HG03558 (cell line): Measurements from ENCODE around the gene HBA1.
"Not testable (repeated sequence)": the region's sequence is repeated elsewhere in the genome, so short reads cannot be mapped to it uniquely, and the experiment has no call there.

ENCODE experiments used
- ATAC-seq: cut with Tn5 transposase; IDR thresholded peaks from one replicate; pipeline ENCODE4 v1.9.1; 2021; ENCODE audit warnings: moderate number of reproducible peaks; ENCODE audit not compliant: unreplicated experiment; ENCODE audit errors: extremely low read depth

Gene HBA1

DNA sequence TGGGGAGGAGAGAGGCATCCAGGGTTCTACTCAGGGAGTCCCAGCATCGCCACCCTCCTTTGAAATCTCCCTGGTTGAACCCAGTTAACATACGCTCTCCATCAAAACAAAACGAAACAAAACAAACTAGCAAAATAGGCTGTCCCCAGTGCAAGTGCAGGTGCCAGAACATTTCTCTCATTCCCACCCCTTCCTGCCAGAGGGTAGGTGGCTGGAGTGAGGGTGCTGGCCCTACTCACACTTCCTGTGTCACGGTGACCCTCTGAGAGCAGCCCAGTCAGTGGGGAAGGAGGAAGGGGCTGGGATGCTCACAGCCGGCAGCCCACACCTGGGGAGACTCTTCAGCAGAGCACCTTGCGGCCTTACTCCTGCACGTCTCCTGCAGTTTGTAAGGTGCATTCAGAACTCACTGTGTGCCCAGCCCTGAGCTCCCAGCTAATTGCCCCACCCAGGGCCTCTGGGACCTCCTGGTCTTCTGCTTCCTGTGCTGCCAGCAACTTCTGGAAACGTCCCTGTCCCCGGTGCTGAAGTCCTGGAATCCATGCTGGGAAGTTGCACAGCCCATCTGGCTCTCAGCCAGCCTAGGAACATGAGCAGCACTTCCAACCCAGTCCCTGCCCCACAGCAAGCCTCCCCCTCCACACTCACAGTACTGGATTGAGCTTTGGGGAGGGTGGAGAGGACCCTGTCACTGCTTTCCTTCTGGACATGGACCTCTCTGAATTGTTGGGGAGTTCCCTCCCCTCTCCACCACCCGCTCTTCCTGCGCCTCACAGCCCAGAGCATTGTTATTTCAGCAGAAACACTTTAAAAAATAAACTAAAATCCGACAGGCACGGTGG is 2.3 kb upstream of the HBA1 start:
- not testable (repeated sequence) for ATAC-seq

DNA sequence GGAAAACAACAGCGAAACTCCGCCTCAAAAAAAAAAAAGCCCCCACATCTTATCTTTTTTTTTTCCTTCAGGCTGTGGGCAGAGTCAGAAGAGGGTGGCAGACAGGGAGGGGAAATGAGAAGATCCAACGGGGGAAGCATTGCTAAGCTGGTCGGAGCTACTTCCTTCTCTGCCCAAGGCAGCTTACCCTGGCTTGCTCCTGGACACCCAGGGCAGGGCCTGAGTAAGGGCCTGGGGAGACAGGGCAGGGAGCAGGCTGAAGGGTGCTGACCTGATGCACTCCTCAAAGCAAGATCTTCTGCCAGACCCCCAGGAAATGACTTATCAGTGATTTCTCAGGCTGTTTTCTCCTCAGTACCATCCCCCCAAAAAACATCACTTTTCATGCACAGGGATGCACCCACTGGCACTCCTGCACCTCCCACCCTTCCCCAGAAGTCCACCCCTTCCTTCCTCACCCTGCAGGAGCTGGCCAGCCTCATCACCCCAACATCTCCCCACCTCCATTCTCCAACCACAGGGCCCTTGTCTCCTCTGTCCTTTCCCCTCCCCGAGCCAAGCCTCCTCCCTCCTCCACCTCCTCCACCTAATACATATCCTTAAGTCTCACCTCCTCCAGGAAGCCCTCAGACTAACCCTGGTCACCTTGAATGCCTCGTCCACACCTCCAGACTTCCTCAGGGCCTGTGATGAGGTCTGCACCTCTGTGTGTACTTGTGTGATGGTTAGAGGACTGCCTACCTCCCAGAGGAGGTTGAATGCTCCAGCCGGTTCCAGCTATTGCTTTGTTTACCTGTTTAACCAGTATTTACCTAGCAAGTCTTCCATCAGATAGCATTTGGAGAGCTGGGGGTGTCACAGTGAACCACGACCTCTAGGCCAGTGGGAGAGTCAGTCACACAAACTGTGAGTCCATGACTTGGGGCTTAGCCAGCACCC is 1.2 kb upstream of the HBA1 start:
- no peak for ATAC-seq

DNA sequence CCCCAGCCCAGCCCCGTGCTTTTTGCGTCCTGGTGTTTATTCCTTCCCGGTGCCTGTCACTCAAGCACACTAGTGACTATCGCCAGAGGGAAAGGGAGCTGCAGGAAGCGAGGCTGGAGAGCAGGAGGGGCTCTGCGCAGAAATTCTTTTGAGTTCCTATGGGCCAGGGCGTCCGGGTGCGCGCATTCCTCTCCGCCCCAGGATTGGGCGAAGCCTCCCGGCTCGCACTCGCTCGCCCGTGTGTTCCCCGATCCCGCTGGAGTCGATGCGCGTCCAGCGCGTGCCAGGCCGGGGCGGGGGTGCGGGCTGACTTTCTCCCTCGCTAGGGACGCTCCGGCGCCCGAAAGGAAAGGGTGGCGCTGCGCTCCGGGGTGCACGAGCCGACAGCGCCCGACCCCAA is 474 bp upstream of the HBA1 start:
- ATAC-seq = not testable (repeated sequence)

DNA sequence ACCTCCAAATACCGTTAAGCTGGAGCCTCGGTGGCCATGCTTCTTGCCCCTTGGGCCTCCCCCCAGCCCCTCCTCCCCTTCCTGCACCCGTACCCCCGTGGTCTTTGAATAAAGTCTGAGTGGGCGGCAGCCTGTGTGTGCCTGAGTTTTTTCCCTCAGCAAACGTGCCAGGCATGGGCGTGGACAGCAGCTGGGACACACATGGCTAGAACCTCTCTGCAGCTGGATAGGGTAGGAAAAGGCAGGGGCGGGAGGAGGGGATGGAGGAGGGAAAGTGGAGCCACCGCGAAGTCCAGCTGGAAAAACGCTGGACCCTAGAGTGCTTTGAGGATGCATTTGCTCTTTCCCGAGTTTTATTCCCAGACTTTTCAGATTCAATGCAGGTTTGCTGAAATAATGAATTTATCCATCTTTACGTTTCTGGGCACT is 928 bp downstream of the HBA1 start:
- ATAC-seq = no peak

DNA sequence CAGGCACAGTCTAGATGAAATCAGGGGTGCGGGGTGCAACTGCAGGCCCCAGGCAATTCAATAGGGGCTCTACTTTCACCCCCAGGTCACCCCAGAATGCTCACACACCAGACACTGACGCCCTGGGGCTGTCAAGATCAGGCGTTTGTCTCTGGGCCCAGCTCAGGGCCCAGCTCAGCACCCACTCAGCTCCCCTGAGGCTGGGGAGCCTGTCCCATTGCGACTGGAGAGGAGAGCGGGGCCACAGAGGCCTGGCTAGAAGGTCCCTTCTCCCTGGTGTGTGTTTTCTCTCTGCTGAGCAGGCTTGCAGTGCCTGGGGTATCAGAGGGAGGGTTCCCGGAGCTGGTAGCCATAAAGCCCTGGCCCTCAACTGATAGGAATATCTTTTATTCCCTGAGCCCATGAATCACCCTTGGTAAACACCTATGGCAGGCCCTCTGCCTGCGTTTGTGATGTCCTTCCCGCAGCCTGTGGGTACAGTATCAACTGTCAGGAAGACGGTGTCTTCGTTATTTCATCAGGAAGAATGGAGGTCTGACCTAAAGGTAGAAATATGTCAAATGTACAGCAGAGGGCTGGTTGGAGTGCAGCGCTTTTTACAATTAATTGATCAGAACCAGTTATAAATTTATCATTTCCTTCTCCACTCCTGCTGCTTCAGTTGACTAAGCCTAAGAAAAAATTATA is 1.6 kb downstream of the HBA1 start:
- no peak for ATAC-seq

DNA sequence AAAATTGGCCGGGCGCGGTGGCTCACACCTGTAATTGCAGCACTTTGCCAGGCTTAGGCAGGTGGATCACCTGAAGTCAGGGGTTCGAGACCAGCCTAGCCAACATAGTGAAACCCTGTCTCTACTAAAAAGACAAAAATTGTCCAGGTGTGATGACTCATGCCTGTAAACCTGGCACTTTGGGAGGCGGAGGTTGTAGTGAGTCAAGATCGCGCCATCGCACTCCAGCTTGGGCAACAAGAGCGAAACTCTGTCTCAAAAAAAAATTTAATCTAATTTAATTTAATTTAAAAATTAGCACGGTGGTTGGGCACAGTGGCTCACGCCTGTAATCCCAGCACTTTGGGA is 2.2 kb downstream of the HBA1 start:
- ATAC-seq = no peak

DNA sequence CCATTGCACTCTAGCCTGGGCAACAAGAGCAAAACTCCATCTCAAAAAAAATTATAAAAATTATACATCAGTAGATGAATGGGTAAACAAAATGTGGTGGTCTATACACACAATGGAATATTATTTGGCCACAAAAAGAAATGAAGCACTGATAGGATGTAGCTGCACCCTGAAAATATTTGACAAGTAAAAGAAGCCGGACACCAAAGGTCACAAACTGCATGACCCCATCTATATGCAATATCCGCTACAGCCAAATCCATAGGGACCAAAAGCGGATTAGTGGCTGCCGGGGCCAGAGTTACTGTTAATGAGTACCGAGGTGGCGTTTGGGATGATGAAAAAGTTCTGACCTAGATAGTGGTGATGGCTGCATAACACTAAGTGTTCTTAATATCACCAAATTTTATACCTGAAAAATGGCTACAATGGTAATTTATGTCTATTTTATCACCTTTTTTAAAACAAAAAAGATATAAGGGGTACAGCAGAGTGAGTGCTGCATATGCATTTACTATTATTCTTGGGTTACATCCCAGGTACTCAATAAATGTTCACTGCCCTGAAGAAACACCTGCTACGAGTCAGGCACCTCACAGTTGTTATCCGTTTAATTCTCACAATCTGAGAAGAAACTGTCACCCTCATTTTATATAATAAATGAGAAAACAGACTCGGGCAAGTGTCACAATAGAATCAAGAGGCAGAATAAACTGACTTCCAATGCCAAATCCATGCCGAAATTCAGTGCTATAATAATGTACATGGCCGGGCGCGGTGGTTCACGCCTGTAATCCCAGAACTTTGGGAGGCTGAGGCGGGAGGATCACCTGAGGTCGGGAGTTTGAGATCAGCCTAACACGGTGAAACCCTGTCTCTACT is 3.0 kb downstream of the HBA1 start:
- ATAC-seq = no peak

DNA sequence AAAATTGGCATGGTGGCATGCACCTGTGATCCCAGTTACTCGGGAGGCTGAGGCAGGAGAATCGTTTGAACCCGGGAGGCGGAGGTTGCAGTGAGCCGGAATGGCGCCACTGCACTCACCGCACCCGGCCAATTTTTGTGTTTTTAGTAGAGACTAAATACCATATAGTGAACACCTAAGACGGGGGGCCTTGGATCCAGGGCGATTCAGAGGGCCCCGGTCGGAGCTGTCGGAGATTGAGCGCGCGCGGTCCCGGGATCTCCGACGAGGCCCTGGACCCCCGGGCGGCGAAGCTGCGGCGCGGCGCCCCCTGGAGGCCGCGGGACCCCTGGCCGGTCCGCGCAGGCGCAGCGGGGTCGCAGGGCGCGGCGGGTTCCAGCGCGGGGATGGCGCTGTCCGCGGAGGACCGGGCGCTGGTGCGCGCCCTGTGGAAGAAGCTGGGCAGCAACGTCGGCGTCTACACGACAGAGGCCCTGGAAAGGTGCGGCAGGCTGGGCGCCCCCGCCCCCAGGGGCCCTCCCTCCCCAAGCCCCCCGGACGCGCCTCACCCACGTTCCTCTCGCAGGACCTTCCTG is 3.7 kb downstream of the HBA1 start, which contains the start of gene HBQ1:
Gene HBQ1 (plus strand): TSS at position 359 of the 575 bp plus-strand sequence. CDS start 28 bp downstream, at position 387.
- ATAC-seq = no peak

DNA sequence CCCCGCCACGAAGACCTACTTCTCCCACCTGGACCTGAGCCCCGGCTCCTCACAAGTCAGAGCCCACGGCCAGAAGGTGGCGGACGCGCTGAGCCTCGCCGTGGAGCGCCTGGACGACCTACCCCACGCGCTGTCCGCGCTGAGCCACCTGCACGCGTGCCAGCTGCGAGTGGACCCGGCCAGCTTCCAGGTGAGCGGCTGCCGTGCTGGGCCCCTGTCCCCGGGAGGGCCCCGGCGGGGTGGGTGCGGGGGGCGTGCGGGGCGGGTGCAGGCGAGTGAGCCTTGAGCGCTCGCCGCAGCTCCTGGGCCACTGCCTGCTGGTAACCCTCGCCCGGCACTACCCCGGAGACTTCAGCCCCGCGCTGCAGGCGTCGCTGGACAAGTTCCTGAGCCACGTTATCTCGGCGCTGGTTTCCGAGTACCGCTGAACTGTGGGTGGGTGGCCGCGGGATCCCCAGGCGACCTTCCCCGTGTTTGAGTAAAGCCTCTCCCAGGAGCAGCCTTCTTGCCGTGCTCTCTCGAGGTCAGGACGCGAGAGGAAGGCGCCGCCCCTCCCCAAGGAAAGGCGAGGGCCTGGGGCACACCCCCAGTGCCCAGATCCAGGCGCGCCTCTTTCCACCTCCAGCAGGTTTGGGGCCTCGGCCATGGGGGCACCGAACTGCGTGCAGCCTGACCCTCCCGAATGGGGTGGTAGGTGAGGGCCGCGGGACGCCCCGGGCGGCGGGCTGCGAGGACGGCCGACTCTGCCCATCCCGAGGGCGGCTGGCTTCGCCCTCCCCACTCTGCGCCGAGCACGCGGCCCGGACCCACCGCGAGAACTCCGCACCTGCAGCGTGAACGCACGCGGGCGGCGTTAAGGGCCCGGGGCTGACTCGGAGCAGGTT is 4.4 kb downstream of the HBA1 start:
- ATAC-seq = no peak

DNA sequence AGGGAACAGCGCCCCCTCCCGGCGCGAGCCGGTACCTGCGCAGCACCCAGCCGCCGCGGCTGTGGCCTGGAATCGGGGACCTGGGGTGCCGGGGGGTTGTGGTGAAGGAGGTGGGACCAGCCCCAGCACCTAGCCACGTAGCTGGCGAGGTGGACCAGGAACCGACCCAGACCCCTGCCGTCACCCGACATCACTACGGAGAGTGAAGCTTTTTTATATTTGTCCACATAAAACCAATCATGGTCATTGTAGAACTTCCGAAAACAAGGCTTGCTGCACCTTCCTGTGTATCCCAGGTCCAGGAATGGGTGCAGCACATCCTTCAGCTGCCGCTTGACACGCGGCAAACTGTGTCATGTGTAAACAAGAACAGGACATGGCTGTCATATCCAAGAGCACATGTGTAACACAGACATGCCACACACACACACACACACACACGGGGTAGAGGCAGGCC is 5.1 kb downstream of the HBA1 start:
- ATAC-seq = no peak

DNA sequence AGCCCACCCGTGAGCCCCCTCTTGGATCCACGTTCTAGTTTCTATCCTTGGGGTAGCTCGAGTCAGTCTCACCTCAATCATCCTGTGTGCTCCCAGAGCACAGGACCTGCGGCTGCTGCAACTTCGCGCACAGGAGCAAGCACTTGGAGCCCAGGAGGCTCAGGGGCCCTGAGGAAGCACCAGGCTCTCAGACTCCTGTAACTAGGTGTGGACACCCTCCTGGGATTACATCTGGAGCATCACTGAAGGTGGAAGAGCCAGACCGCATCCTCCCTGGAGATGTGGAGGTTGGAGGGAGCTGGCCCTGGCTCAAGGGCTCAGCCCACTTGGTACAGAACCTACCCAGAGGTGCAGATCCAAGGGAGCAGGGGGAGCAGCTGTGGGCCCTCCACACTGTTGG is 6.5 kb downstream of the HBA1 start:
- ATAC-seq = no peak

DNA sequence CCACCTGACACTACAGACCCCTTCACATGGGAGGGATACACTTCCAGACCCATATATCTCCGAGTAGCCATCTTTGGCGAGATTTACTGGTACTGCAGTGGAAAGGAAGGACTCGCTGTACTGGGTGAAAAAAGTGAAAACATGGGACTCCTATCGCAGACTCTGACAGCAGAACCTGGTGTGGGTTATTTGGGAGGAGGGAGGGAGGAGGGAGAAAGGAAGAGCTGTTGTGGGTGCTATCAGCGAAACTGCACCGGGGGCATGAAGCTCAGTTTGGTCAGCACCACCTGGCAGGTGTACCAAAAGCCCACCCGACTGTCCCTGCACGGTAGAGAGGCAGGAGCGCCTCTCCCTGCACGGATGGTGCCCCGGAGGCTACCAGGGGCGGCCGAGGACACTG is 8.7 kb downstream of the HBA1 start:
- ATAC-seq = no peak

DNA sequence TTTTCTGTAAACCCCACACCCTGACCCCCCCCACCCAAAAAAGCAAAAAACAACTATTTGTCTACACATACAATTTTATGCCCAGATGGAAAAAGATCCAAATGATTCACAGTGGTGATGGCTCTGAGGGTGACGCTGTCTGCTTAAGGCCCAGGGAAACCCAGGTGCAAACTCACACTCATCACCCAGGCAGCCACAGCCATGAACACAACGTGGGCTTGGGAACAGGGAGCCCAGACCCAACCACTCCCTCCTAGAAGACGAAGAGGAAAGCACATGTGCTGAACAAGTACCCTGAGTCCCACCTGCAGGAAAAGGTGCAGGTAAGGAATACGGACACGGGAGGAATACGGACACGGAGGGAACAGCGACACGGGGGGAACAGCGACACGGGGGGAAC is 9.2 kb downstream of the HBA1 start:
- ATAC-seq = no peak

DNA sequence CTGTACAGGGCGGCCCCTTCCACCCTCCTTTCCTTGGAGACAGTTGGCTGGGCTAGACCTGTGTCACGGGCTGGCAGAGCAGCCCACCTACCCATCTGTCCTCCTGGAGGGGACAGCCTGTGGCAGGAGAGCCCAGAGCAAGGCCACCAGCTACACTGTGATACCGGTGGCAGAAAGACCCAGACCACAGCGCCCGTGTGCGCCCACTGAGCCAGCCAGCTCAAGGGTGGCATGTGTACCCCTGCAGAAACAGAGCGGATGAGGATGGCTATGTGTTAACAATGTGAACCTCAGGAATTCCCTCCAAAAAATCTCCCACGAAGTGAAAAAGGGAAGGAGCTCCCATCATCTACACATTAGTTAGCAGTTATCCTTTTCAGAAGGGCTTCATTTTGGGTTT is 10.8 kb downstream of the HBA1 start:
- ATAC-seq = no peak

DNA sequence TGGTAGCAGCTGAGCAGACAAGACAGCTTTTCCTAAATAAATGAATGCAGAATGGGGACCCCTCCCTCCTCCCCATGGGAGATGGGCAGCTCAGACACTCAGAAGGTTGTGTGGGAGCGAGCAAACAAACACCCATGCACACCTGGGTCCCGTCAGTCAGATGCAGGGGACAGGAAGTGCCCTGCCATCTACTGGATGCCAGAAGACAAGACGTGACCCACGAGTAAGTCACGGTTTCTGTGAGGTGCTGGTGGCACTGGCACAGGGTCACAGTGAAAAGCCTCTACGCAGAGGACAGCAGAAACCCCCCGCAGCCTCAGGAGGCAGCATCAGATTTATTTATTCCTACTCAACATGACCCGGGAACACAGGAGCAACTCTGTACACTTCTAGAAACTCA is 12.2 kb downstream of the HBA1 start:
- ATAC-seq = no peak

DNA sequence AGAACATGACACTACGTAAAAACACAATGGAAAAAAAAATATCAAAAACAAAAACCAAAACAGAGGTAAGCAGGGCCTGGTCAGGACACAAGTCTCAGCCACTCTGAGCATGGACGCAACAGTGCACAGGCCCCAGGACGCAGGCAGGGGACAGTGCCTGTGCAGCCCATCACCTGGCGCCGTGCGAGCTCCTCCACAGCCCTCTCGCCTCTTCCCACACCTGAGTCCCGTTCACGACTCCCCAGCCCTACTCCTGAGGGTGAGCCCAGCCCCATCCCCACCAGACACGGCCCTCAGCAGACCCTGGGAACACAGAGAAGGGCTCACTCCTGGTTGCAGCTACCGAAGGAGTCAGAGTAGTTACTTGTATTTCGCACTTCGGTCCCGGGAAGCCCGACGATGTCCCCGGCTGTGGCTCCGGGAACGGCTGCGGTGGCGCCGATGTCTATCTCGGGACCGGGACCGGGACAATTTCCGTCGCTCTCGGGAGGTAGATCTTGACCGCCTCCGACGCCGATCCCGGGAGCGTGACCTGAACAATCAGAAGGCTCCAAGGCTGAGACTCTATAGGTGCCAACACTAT is 13.2 kb downstream of the HBA1 start:
- ATAC-seq = no peak

DNA sequence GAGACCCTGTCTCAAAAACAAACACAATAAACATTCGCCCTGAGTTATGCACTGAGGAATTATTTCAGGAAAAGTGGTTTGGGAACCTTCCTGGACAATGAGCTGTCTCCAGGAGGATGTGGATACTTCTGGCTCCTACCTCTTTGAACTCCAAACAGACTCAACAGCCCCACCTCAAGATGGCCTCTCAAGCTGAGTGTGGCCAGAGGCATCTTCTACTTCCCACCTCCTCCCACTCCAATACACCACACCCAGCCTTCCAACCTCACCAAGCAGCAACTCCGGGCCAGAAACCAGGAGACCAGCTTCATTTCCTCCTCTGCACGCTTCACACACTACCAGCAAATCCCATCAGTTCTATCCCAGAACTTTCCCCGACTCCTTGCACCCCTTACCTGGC is 15.4 kb downstream of the HBA1 start:
- no peak for ATAC-seq

DNA sequence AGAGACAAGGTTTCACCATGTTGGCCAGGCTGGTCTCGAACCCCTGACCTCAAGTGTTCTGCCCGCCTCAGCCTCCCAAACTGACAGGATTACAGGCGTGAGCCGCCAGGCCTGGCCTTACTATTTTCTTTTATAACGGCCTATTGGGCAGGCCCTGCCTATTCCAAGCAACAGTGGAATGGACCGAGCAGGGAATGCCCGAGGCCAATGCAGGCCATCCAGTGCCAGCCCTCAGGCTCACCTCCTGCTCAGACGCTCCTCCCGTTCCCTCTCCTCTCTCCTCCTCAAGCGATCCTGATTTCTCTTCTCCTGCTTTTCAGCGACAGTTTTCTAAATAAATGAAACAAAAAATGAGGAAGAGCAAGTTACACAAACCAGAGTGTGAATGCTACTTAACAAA is 16.2 kb downstream of the HBA1 start:
- no peak for ATAC-seq
